IMR-90 (cell line): ENCODE data around the gene EPHA10. TPM values are rescaled to one million over a fixed set of nuclear protein-coding genes. Genes with fewer than 3 reads are reported as not detected.

Experiments
- ATAC-seq: fragments of 200-7000 bp; cut with Tn5 transposase; 2 replicates; pipeline ENCODE4 v1.9.1; 2020; ENCODE audit warnings: low read depth, mild to moderate bottlenecking, moderate library complexity
- BruUV-seq: library from RNA; stranded (reverse); fragments of 400-500 nt; replicated peaks from 2 replicates; lab custom pipeline; 2021; lab: Mats Ljungman, UMichigan
- CTCF ChIA-PET: fragments of 300-600 bp; formaldehyde crosslinking; extraction: SDS; loops from one replicate; lab custom pipeline; 2021; ENCODE audit warnings: antibody characterized with exemption; lab: Yijun Ruan, JAX
- POLR2A ChIA-PET: fragments of 300-600 bp; sonication (Branson Sonifier 250); formaldehyde crosslinking; loops from one replicate; lab custom pipeline; 2022; ENCODE audit warnings: antibody characterized with exemption; ENCODE audit not compliant: unreplicated experiment; lab: Charles Lee
- DNase-seq: peaks from one replicate; pipeline ENCODE4 v3.0.0; 2013
- H2AFZ ChIP-seq: replicated peaks from 2 replicates; pipeline ENCODE3; 2013; ENCODE audit warnings: low read length, mild to moderate bottlenecking; ENCODE audit not compliant: poor library complexity
- H2AK5ac ChIP-seq: 2 replicates; pipeline ENCODE4 v1.6.1; 2013; ENCODE audit warnings: low read depth, low read length, inconsistent platforms
- H2AK9ac ChIP-seq: replicated peaks from 2 replicates; pipeline ENCODE3; 2013; ENCODE audit warnings: mild to moderate bottlenecking, low read depth, low read length, moderate library complexity; ENCODE audit not compliant: poor library complexity
- H2BK120ac ChIP-seq: 2 replicates; pipeline ENCODE4 v1.6.1; 2013; ENCODE audit warnings: low read depth, low read length, inconsistent platforms
- H2BK15ac ChIP-seq: 3 replicates; pipeline ENCODE4 v1.6.1; 2013; ENCODE audit warnings: low read depth, low read length, inconsistent platforms
- H2BK20ac ChIP-seq: 2 replicates; pipeline ENCODE4 v1.6.1; 2013; ENCODE audit warnings: low read depth, mild to moderate bottlenecking, inconsistent platforms, low read length, moderate library complexity
- H2BK5ac ChIP-seq: 2 replicates; pipeline ENCODE4 v1.6.1; 2013; ENCODE audit warnings: mild to moderate bottlenecking, low read depth, low read length, inconsistent platforms; ENCODE audit not compliant: poor library complexity, severe bottlenecking
- H3K14ac ChIP-seq: replicated peaks from 2 replicates; pipeline ENCODE4 v1.6.1; 2013; ENCODE audit warnings: low read depth, low read length, inconsistent platforms
- H3K18ac ChIP-seq: 2 replicates; pipeline ENCODE4 v1.6.1; 2013; ENCODE audit warnings: low read depth, low read length, control low read depth
- H3K23ac ChIP-seq: 2 replicates; pipeline ENCODE4 v1.6.1; 2013; ENCODE audit warnings: low read depth, low read length, inconsistent platforms
- H3K27ac ChIP-seq: 2 replicates; pipeline ENCODE4 v1.5.1; 2013; ENCODE audit warnings: mild to moderate bottlenecking, control low read depth, low read length; ENCODE audit not compliant: insufficient read depth
- H3K27me3 ChIP-seq: 2 replicates; pipeline ENCODE4 v1.6.1; 2013; ENCODE audit warnings: low read length; ENCODE audit not compliant: control insufficient read depth, insufficient read depth
- H3K36me3 ChIP-seq: 2 replicates; pipeline ENCODE4 v1.6.1; 2013; ENCODE audit warnings: low read length, mixed read lengths; ENCODE audit not compliant: control insufficient read depth, insufficient read depth
- H3K4ac ChIP-seq: 2 replicates; pipeline ENCODE4 v1.6.1; 2013; ENCODE audit warnings: low read depth, low read length, inconsistent platforms
- H3K4me1 ChIP-seq: 2 replicates; pipeline ENCODE4 v1.6.1; 2013; ENCODE audit warnings: low read length, mixed read lengths; ENCODE audit not compliant: control insufficient read depth, insufficient read depth
- H3K4me2 ChIP-seq: 2 replicates; pipeline ENCODE4 v1.6.1; 2013; ENCODE audit warnings: low read depth, mild to moderate bottlenecking, control low read depth, low read length, moderate library complexity
- H3K4me3 ChIP-seq: 2 replicates; pipeline ENCODE4 v1.5.1; 2013; ENCODE audit warnings: low read depth, mild to moderate bottlenecking, control low read depth, low read length, moderate library complexity; ENCODE audit not compliant: insufficient read depth
- H3K56ac ChIP-seq: 2 replicates; pipeline ENCODE4 v1.6.1; 2013; ENCODE audit warnings: low read length, inconsistent platforms; ENCODE audit not compliant: insufficient read depth; ENCODE audit errors: extremely low read depth
- H3K79me1 ChIP-seq, 2 experiments: 2 replicates each; pipeline ENCODE4 v1.6.1; 2013; ENCODE audit warnings: low read length in 2 of 2, inconsistent platforms in 1 of 2, low read depth in 1 of 2
- H3K9ac ChIP-seq: 2 replicates; pipeline ENCODE4 v1.6.1; 2013; ENCODE audit warnings: low read depth, low read length, control low read depth
- H3K9me1 ChIP-seq: 2 replicates; pipeline ENCODE4 v1.6.1; 2013; ENCODE audit warnings: low read length, inconsistent platforms; ENCODE audit not compliant: insufficient read depth
- H3K9me3 ChIP-seq: 2 replicates; pipeline ENCODE4 v1.6.1; 2013; ENCODE audit warnings: low read length; ENCODE audit not compliant: control insufficient read depth, insufficient read depth
- H4K20me1 ChIP-seq: 2 replicates; pipeline ENCODE4 v1.6.1; 2013; ENCODE audit warnings: low read length, inconsistent platforms; ENCODE audit not compliant: insufficient read depth
- H4K5ac ChIP-seq: 2 replicates; pipeline ENCODE4 v1.6.1; 2013; ENCODE audit warnings: mild to moderate bottlenecking, low read depth, low read length, control low read depth
- H4K8ac ChIP-seq, 2 experiments: 2 replicates each; pipeline ENCODE4 v1.6.1; 2013; ENCODE audit warnings: low read depth in 2 of 2, low read length in 2 of 2, control low read depth in 1 of 2, inconsistent platforms in 1 of 2
- H4K91ac ChIP-seq: 2 replicates; pipeline ENCODE4 v1.6.1; 2013; ENCODE audit warnings: low read depth, low read length, inconsistent platforms; ENCODE audit not compliant: insufficient read depth
- MXI1 ChIP-seq: IDR thresholded peaks from 2 replicates; pipeline ENCODE4 v1.6.1; 2012; ENCODE audit warnings: low read depth, mild to moderate bottlenecking, low read length, moderate library complexity, borderline replicate concordance
- WGBS, 2 experiments: methylation state at CpG; one replicate each; pipeline versions ENCODE4 v1.1.5 to v1.1.7; 2013; ENCODE audit warnings: missing lambda C conversion rate in 2 of 2; ENCODE audit not compliant: insufficient read length in 1 of 2; ENCODE audit errors: extremely low coverage in 2 of 2; 5-methylcytosine and 5-hydroxymethylcytosine counted together
- dilution Hi-C: fragments of 300-500 bp; cut with HindIII; formaldehyde crosslinking; loops from one replicate; pipeline ENCODE4 v1.14.3; 2018; ENCODE audit warnings: low sequenced_read_pairs; ENCODE audit not compliant: unreplicated experiment
- in situ Hi-C: fragments of 300-500 bp; cut with MboI; formaldehyde crosslinking; loops from 3 replicates; pipeline ENCODE4 v1.14.3; 2019; ENCODE audit warnings: low sequenced_read_pairs, inconsistent platforms, mixed read lengths
- intact Hi-C: fragments of 100-400 bp; cut with micrococcal nuclease; formaldehyde crosslinking; loops from 2 replicates; pipeline ENCODE4 v1.10.0; 2022
- polyA plus RNA-seq, 3 experiments: library from polyadenylated mRNA; depleted of rRNA; stranded (reverse); fragments of >200 nt; gene quantifications; 2 replicates each; pipeline ENCODE4 v1.2.3, GENCODE V29; 2012; ENCODE audit warnings: low replicate concordance in 1 of 3
- total RNA-seq: library from RNA; depleted of rRNA; stranded (reverse); fragments of >200 nt; gene quantifications from 2 replicates; pipeline ENCODE4 v1.2.3, GENCODE V29; 2012

EPHA10 gene
- total and polyA plus RNA-seq, 2 of the 4 experiments (the other 2 are of a cell fraction), result not detected

DNA sequence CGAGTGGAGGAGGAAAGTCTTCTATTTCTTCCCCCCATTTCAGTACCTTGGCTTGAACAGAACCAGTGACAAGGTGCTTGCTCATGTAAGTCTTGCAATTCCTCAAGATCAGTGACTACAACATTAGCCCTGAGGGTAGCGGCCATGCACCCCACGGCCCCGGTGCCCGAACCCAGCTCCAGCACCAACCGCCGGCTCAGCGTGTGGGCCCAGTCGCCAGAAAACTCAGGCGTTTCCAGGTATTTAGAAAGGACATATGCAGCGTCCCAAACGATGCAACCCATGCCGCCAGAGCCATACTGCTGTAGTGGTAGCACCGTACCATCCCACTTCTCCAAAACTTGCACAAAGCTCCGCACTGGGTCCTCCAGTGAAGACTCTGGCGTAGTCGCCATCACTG lies 17.6 kb upstream of the EPHA10 start:
- H3K9me1 ChIP-seq, result no peaks in the 10 kb centered on the region
- no peak overlapping the region for H2AFZ ChIP-seq
- no peak overlapping the region for H2BK20ac ChIP-seq
- BruUV-seq, result no TSS peak
- H2AK9ac ChIP-seq, result no peak overlapping the region
- H3K18ac ChIP-seq, result no peak overlapping the region
- H3K79me1 ChIP-seq, result no peaks in the 10 kb centered on the region
- H3K56ac ChIP-seq, result no peak overlapping the region
- in situ Hi-C loops (no loop called here), intact Hi-C loops (no loop called here), dilution Hi-C loops (no loop called here)
- H4K20me1 ChIP-seq, result no peaks in the 10 kb centered on the region
- H2BK15ac ChIP-seq, result no peak overlapping the region
- no peak for DNase-seq
- 61% methylated on average over 10 of the region's 17 CpGs; no CpG with 5 or more reads in 1 of the 2 experiments for WGBS, 2 experiments
- TF ChIP-seq MXI1, result no peak
- H4K5ac ChIP-seq, result no peak overlapping the region
- no peak overlapping the region for H4K91ac ChIP-seq
- H3K4me3 ChIP-seq, result no peak overlapping the region
- H3K4me2 ChIP-seq, result no peak overlapping the region
- no peaks in the 10 kb centered on the region for H3K4me1 ChIP-seq
- no peak overlapping the region for H2AK5ac ChIP-seq
- peaks cover 5% of the 10 kb centered on the region; the same call in 1 of the 2 replicates for H3K27me3 ChIP-seq
- ChIA-PET CTCF (interaction anchor here (1.2 kb wide), 1 partner anchor 12 kb away, joined by 3 read pairs; no protein-coding TSS in a partner anchor), POLR2A (no interaction called here)
- H3K9ac ChIP-seq, result no peak overlapping the region
- H3K27ac ChIP-seq, result no peak overlapping the region
- no peak overlapping the region for H2BK120ac ChIP-seq
- H3K23ac ChIP-seq, result no peak overlapping the region
- H2BK5ac ChIP-seq, result no peak overlapping the region
- H3K14ac ChIP-seq, result no peak overlapping the region
- no peaks in the 10 kb centered on the region for H3K36me3 ChIP-seq
- ATAC-seq, result no peak
- H4K8ac ChIP-seq, result no peak overlapping the region
- no peaks in the 10 kb centered on the region for H3K9me3 ChIP-seq
- H3K4ac ChIP-seq, result no peak overlapping the region
